Measurements from ENCODE around the gene HBP1. TPM values are rescaled to one million over a fixed set of nuclear protein-coding genes. Genes with fewer than 3 reads are reported as not detected.

Gene HBP1
- total RNA-seq, 4 donors from 2014 or later = 111 to 182 (median 154) TPM

- 0% methylated on average over 25 to 41 of the region's 73 CpGs for WGBS, 2 donors
- Histone ChIP-seq H3K36me3 (no peaks in the 10 kb centered on the region), H3K4me3 (replicated peaks in 1 of 3) (peak overlapping the region; percentile 58 to 96 (median 83)), H3K27ac (peak overlapping the region; percentile 97 to 100 (median 99)), H3K27me3 (no peaks in the 10 kb centered on the region), H3K4me1 (peaks cover 32 to 35% of the 10 kb centered on the region in 2 donors), H3K9me3 (no peaks in the 10 kb centered on the region)
- intact Hi-C loops (cut with DNase I) = no loop called here
- peak; percentile 99 for DNase-seq
- TF ChIP-seq CTCF (IDR thresholded peaks at IDR 0.05) (peak in 1 of 6 experiments; percentile 18), POLR2A (IDR thresholded peaks at IDR 0.05) (peak in 1 of 2 donors; percentile 83)
Measured at GRCh38 chr7:107169120-107170050, 582 bp downstream of the HBP1 start.

GRCh38 chr7:107170051-107170915 lies 1.5 kb downstream of the HBP1 start:
- TF ChIP-seq CTCF (IDR thresholded peaks at IDR 0.05) (no peak), POLR2A (IDR thresholded peaks at IDR 0.05) (no peak)
- Histone ChIP-seq H3K9me3 (no peaks in the 10 kb centered on the region), H3K27me3 (no peaks in the 10 kb centered on the region), H3K36me3 (no peaks in the 10 kb centered on the region), H3K4me3 (replicated peaks in 1 of 3) (peak overlapping the region in 2 of 3 donors; percentile 21 to 83), H3K4me1 (peaks cover 39 to 44% of the 10 kb centered on the region in 2 donors), H3K27ac (peak overlapping the region; percentile 70 to 99 (median 97))
- DNase-seq = no peak
- intact Hi-C loops (cut with DNase I) = no loop called here
- WGBS, 2 donors = 13 to 16% methylated on average over 13 of the region's 13 CpGs

- H3K27me3 ChIP-seq = no peaks in the 10 kb centered on the region
- intact Hi-C loops (cut with DNase I) = no loop called here
- H3K27ac ChIP-seq = peak overlapping the region in 1 of 3 donors; percentile 25
- H3K4me1 ChIP-seq = peaks cover 39 to 48% of the 10 kb centered on the region in 2 donors
- no peak for DNase-seq
- no peak overlapping the region for H3K4me3 ChIP-seq (replicated peaks in 1 of 3)
- TF ChIP-seq CTCF (IDR thresholded peaks at IDR 0.05) (no peak), POLR2A (IDR thresholded peaks at IDR 0.05) (no peak)
- H3K36me3 ChIP-seq = no peaks in the 10 kb centered on the region
- 92 to 94% methylated on average over 12 of the region's 12 CpGs for WGBS, 2 donors
- no peaks in the 10 kb centered on the region for H3K9me3 ChIP-seq
Measured at GRCh38 chr7:107171496-107171895, 2.7 kb downstream of the HBP1 start.

GRCh38 chr7:107172276-107173032 lies 3.7 kb downstream of the HBP1 start:
- no peaks in the 10 kb centered on the region for H3K36me3 ChIP-seq
- TF ChIP-seq CTCF (IDR thresholded peaks at IDR 0.05) = no peak
- no peak for TF ChIP-seq POLR2A (IDR thresholded peaks at IDR 0.05)
- peaks cover 39 to 48% of the 10 kb centered on the region in 2 donors for H3K4me1 ChIP-seq
- no peaks in the 10 kb centered on the region for H3K27me3 ChIP-seq
- intact Hi-C loops (cut with DNase I) = no loop called here
- no peak overlapping the region for H3K27ac ChIP-seq
- no peaks in the 10 kb centered on the region for H3K9me3 ChIP-seq
- WGBS, 2 donors = 84 to 86% methylated on average over 4 of the region's 4 CpGs
- no peak for DNase-seq
- H3K4me3 ChIP-seq (replicated peaks in 1 of 3) = no peak overlapping the region

Measured in thyroid gland (tissue), 4 donors.